Retina (tissue), 1 donor: Measurements from ENCODE around the gene YIPF5.
A peak's percentile ranks its signal among the peaks of the same experiment; 100 is the strongest.

ENCODE experiments used
- DNase-seq: peaks from one replicate; pipeline ENCODE4 v3.0.0-alpha.2; 2016

YIPF5 gene

DNA sequence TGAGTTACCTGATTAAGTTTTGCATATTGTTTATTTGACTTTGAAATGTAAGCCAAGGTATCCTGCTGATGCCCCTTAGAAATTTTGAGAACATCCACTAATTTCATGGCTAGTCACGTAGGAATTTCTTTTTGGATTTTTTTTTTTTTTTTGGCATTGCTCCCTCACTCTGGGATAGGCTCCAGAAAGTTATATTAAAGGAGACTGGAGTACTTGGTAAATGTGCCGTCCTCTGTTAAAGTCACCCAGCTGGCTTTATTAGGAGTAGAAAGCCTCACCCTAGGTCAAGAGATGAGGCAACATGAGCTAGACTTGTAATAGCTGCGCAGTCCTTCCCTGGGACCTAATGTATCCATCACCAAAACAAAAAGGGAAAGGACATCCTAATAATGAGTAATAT lies 3.3 kb upstream of the YIPF5 start:
- no peak for DNase-seq

DNA sequence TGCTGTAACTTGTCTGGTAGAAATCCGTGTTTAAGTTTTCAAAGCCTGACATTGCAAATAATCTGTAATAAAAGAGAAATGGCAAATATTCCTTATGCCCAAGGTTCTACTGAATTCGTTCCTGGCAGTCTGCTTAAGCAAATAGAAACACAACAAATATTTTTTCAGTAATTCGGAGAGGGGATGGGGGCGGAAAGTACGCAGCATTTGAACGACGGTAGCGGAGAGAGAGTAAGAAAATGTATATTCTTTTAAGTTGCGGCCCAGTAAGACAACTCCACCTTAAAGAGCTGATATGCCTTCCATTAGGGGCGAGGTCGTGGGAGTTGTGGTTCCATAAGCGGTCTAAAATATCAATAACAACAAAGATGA lies 569 bp downstream of the YIPF5 start:
- DNase-seq: no peak

DNA sequence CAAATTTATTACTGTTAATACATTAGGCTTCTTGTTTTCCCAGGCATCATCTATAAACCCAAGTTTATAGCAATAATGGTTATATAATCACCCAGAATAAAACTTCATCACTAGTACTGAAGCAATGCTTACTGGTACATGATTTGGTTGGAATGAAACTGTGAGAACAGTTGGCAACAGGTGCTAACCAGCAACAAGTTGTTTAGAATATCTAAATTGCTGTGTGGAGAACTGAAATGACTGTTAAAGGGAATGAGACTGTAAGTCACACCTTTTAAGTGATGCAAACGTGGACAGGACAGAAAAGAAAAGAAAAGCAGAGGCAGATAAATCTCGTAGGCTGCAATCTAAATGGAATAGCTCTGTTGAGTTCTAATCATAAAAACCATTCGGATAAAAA lies 2.5 kb downstream of the YIPF5 start:
- no peak for DNase-seq

DNA sequence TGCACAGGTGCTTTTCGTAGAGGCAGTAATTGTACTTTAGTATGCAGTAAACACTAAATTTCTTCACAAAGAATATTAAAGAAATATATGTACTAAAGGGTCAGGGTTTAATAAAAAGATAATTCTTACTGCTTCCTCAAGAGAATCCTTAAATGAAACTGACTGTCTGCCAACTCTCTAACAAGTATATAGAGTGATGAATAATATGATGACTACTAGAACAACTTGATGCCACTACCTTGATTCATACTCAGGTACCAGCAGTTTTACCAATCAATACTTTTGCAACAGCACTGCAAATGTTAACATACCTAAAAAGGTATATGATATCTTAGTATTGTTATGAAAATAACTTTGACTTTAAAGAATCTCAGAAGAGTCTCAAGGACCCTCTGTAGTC lies 3.8 kb downstream of the YIPF5 start:
- DNase-seq: no peak

DNA sequence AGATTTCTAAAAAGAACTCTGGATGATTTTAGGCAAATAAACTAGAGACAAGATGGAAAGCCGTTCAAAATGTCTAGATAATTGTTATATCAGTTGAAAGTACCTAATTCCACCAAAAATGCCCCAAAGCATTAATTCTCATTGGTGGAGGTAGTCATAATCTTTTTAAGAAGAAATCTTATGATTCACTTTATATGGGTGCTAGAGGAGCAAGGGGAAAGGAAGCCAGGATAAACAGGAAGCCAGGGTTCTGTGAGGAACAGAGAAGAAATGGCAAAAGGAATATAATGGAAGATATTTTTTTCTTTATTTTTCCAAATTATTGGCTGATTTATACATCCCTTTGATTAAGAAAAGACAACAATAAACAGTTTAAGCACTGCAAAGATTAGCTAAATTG lies 7.8 kb downstream of the YIPF5 start:
- no peak for DNase-seq

DNA sequence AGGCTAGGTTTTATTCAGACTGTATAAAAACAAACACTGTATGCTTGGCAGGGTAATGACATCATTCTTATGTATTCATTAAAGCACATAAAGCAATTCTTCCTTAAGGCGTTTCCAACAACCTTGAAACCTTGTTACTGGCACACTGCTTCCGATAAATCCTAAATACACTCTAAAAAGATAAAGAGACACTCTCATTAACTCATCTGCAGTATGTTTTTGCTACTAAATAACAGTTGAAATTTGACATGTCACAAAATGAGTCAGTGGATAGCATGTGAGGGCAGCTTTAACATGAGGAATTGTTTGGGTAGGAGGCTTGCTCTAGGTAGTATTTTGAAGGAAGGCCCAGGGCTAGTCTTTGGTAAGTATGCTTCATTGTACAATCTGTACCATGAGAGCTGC lies 13.7 kb downstream of the YIPF5 start:
- no peak for DNase-seq

DNA sequence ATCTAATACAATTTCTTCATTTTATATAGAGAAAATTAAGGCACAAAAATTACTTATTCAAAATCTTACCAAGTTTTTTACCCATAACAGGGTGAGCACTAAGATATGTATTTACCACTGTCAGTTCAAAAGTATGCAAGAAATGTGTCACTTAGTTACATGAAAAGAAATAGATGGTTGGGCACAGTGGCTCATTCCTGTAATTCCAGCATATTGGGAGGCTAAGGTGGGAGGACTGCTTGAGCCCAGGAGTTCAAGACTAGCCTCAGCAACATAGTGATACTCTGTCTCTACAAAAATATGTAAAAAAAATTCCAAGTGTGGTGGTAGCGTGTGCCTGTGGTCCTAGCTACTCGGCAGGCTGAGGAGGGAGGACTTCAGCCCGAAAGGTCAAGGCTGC lies 19.4 kb downstream of the YIPF5 start:
- DNase-seq: no peak

DNA sequence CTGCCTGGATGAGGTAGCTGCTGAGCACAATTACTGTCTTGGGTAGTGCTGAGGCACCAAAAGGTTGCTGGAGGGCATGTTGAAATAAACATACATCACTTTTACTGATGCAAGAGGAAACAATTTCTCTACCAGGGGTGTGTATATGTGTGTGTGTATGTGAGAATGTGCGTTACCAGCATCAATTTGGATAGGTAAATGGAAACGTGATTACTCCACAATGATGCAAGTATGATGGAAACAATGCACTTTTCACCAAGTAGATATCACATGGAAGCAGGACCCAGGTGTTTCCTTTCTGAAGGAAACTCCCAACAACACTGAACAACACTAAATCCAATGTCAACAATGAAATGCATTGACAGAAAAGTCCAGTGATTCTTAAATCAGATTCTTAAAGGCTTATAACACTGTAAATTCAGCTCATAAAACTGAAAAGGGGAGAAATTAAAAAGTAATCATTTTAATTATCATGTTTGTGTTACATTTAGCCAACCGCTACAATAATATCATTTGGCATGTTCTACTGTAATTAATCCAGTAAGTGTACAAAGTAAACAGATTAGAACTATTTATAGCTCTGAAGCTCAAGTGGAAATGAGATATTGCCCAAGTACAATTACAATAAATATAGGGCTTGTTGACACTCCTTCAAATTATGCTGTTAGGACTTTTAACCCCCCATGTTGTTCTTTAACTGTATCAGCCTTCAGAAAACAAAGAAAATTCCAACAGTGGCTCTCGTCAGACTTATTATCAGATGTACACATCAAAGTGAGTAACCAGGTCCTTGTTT lies 25.3 kb downstream of the YIPF5 start:
- no peak for DNase-seq

DNA sequence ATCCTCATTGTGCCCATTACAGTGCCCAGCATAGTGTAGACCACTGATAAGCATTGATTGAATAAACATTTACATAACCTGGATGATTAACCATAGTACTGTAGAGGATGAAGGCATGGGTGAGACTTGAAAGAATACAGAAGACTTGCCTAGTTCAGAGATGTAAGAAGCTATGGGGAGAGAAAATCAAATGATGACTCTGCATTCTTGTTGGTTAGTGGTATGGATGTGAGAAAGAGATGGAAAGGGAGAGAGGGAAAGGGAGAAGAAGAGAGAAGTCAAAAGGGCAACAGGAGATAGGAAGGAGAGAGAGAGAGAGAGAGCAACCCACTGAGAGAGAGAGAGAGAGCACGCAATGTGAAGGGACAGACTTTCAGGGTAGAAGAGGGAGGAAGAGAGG lies 26.8 kb downstream of the YIPF5 start:
- DNase-seq: no peak

DNA sequence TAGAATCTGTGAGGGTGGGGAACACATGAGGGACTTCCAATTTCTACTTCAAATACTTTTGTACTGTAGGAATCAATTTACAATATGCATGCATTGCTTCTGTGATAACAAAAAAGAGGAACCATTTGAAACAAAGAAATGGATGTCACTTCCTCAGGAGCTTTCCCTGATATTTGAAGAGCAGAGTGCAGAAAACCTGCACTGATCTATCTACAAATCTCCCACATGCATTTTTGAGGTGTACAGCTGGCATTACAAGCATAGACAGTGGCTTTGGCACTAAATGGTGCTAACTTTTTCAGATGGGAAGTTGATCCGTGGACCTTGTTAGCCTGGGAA lies 27.7 kb downstream of the YIPF5 start:
- no peak for DNase-seq

DNA sequence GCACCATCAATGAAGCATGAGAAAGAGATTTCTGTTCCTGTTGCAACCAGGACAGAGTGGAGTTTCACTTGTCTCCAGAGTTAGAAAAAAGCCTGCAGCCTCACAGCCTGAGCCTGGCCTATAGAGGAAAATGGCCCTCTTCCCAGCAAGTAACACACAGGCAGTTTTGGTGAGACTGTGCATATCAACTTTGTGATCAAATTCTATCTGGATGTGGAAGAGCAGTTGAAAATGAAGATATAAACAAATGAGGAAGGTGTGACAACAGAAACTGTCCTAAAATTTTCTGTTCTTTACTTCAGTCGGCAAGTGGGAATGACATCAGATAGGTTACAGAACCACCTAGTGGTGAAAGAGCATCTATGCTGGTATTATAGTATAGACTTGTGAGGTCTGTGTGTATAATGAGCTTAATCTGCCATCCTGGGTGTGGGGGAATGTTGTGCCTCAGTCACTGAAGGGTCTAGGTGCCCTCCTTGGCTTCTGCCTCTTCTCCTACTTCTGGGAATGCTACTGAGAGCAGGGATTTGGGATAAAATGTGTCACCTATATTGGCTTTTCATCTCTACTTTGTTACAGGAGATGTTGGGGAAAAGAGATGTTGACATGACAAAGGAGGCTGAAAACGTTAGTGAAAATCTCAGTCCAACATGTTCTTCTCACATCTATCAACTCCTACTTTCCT lies 28.2 kb downstream of the YIPF5 start:
- peak; percentile 40 for DNase-seq

DNA sequence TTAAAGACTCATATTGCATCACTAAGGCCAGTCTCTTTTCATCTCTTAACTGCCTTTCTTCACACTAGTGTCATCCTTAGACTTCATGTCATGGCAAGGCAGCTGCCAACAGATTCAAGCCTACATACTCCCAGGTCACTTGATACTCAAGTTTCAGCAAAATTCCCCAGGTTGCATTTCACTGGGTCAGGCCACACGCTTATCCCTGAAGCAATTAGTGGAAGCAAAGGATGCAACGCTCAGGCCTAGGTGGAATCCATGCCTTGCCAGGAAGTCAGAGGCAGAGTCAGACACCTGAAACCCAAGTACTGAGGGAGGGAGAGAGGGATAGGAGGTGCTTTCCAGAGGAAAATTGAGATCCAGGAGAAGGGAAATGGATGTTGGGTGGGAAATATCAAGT lies 28.9 kb downstream of the YIPF5 start:
- no peak for DNase-seq

DNA sequence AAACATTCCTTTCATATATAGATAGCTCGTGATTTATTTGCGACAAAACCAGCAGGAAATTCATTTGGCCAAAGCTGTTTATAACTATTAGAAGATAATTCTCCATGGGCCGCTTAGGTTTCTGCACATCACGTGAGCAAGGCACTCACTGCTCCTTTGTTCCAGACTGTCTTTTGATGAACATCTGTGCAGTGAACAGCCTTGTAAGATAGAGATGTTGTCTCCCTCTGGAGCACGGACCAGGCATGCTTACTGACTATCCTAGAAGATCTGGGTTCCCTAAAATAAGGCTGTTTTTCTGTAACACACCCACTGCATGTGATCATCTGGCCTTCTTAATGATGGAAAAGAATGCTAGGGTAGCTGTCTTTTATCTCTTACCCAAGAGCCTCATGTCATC lies 30.9 kb downstream of the YIPF5 start:
- DNase-seq: no peak

DNA sequence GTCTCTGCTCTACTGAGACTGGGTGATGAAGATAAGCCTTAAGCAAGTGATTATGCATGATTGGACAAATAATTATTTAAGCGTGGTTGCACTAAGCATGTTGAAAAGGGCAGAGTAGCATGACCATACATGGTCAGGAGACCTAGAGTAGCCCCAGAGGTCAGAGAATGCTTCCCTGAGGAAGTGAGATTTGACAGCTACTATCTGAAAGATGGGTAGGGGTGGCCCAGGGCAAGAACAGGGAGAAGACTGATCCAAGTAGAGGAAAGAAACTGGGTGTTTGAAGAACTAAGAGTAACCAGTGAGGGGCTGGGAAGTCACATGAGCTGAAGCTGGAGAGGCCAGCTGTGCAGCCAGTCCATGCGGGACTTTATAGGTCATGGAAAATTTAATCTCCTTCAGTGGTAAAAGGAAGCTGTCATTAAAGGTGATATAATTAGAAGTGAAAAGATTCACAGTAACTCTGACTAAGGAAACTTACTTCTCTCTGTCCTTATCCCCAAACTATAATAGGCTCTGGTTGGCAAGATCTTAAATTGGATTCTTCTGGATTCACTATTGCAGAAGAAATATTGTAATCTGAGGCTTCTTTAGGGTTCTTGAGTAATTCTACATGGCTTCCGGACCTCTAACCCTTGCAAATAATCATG lies 35.2 kb downstream of the YIPF5 start:
- DNase-seq: no peak

DNA sequence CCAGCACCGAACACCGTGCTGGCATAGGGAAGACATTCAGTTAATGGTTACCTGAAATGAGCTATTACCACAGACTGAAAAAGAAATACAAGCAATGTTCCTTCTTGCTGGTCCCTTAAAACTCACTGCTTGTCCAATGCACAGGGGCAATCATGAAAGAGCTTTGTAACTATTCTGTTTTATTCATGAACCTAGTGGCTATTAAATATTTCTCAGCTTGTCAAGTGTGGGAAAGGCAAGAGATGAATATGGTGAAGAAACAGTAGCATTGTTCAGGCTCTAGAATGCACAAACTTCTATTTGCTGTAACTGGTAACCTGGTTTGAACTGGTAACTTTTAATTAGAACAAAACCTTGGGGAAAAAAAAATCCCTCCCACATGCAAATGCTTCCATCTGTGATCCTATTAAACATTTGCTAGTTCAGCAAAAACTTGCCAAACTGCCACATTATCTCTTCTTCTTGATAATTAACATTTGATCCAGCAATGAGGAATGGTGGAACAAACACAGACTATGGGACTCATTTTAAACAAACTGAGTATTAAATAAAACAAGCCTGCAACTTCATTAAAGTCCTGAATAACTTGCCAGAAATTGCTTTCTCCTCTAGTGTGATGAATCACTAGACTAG lies 36.1 kb downstream of the YIPF5 start:
- no peak for DNase-seq

DNA sequence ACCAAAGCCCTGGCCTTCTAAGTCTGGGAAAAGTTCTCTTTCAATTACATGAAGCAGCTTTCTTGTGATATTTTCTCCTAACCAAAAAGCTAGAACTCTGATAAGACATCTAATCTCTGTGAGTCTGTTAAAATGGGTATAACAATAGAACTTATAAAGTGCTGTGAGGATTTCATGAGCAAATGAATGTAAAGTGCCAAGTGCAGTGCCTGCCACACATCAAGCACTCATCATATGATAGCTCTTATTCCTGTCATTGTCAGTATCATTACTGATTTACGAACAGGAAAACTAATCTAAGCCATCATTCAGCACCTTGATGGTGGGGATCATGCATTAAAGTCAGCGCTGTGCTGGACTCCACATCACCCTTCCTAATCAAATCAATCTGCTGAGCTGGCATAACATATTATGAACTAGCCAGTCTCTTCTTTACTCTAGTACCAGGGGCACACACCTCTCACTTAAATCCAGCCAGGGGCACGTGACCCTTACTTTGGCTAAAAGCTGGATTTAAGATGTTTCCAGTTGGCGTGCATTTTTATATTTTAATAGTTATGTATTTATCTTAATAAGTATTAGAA lies 37.3 kb downstream of the YIPF5 start:
- no peak for DNase-seq

DNA sequence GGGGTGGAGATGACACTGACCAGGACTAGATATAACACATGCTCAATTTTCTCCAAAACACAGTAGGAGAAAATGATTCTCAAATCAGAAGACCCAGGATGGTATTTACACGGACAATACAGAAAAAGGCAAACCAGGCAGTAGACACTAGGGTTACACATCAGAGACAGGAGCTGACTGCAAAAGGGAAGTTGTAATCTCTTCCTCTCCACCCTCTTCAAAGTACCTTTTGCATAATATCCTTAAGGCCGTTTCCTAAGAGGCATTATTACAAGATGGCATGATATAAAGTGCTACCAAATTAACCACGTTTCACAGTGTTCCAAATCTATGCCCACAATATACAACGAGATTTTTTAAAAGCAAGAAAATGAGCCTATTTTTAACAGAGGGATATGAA lies 39.2 kb downstream of the YIPF5 start:
- no peak for DNase-seq

DNA sequence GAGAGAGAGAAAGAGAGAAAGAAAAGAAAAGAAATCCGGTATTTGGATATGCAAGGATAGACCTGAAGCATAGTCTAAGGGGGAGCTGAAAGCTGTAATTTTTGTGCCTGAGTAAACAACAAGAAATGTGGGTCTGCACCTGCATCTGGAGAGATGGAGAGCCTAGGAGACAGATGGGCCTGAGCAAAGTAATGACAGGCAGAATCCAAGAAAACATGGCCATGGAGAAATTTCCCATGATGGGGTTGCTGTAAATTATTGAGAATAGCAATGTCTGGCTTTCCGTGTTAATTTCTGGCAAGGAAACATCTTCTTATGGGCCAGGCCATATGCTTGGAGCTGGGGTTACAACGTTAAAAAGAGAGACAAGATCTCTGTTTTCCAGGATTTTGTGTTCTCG lies 40.2 kb downstream of the YIPF5 start:
- no peak for DNase-seq

DNA sequence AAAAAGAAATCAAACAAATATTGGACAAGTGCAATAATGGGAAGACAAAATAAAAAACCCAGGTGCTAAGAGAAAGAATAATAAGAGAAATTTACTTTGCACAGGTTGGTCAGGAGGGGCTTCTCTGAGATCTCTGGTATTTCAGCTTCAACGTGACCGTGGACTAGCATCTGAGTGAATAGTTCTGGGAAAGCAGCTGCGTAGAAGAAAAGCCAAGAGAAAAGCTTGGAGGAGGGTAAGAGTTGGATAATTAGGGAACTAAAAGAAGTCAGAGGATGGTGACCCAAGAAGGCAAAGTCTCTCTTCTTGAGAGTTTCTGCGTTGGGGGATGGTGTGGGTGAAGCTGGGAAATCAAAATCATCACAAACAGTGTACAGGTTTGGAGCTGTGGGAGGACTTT lies 41.6 kb downstream of the YIPF5 start:
- DNase-seq: no peak

DNA sequence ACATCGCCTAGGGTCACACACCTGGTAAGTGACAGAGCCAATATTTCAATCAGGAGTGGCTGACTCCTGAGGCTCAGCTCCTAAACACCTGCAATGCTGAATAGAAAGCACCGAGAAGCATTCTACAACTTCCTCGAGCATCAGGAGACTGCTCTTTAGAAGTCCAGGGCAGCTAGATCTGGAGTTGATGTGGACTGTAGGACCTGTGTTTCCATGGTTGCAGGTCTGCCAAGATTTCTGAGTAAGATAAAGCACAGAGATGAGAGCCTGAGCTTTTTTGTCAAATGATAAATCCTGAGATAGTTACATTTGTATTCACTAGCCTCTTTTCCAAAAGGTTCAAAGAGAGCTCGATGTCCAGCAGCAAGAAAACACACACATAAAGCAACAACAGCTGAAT lies 43.8 kb downstream of the YIPF5 start:
- no peak for DNase-seq

DNA sequence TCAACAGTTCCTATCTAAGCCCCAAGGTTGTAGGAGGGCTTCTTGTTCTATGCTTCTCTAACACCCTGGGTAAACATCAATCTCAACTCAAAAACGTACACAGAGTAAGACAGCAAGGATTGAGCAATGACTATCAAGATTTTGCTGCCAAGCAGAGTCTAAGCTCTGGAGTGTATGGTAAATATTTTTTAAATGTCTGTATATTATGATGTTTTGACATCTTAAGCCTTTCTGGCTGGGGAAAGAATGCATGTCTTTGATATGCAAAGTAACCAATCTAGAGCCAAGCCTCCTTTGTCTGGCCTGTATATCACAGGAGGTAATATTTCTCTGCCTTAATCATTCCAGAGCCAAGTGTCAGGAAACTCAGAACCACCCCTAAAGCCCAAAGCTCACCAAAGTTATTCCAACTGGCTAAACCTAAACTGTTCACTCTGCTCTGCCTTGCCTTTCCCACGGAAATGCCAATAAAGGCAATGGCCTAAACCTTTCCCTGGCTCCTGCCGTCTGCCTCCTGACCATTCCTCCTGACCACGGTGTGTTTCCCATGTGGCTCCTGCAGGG lies 45.2 kb downstream of the YIPF5 start:
- no peak for DNase-seq

DNA sequence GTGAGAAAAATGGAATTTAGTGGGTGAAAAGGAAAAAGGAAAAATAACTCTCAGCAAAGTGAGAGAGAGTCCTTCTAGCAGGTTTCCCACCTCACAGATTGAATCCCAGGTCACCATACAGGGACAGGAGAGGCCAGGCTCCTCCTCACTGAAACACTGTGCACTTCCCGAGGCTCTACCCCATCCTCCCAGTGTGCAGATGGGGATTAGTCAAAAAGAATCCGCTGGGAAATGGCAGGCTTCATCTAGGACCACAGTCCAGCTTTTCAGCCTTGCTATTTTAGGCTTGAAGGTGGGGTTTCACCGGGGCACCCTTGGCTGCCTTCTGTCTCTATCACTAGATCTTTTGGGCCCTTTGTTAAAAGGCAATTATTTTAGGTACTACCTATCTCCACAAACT lies 47.8 kb downstream of the YIPF5 start:
- no peak for DNase-seq

DNA sequence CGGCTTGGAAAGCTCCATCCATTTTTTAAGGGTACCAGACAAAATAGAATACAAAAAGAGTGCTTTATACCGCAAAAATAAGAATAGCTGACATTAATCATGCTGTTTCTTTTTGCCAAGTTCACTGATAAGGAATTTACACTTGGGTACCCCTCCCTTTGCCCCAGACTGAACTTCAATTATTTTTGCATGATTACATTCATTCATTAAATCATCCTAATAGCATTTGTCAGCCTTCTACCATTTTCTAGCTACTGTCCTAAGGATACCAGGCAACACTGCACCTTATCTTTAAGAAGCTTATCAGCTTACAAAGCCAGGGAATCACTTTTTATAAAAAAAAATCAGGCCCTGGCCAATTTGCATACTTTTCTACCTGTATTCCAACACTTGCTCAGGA lies 48.4 kb downstream of the YIPF5 start:
- no peak for DNase-seq
